IPS-18a (cell line): ENCODE results near the gene SREBF1.

Experiments
- H3K27ac ChIP-seq: one replicate; pipeline ENCODE4 v1.5.1; 2013; ENCODE audit warnings: low read length
- H3K27me3 ChIP-seq: one replicate; pipeline ENCODE4 v1.6.1; 2013; ENCODE audit warnings: mild to moderate bottlenecking, low read length; ENCODE audit not compliant: control insufficient read depth, insufficient read depth
- H3K36me3 ChIP-seq: one replicate; pipeline ENCODE4 v1.6.1; 2013; ENCODE audit warnings: low read depth, low read length; ENCODE audit not compliant: control insufficient read depth
- H3K4me1 ChIP-seq: one replicate; pipeline ENCODE4 v1.6.1; 2013; ENCODE audit warnings: low read depth, low read length; ENCODE audit not compliant: control insufficient read depth
- H3K4me3 ChIP-seq: one replicate; pipeline ENCODE4 v1.5.1; 2013; ENCODE audit warnings: low read length
- H3K9ac ChIP-seq: one replicate; pipeline ENCODE4 v1.6.1; 2013; ENCODE audit warnings: mild to moderate bottlenecking, low read length, moderate library complexity
- H3K9me3 ChIP-seq: one replicate; pipeline ENCODE4 v1.6.1; 2013; ENCODE audit warnings: low read depth, low read length; ENCODE audit not compliant: control insufficient read depth

The SREBF1 gene

GRCh38 chr17:17872547-17873345 is 36.0 kb upstream of the SREBF1 start:
- Histone ChIP-seq H3K9me3 (no peaks in the 10 kb centered on the region), H3K9ac (no peak overlapping the region), H3K4me3 (no peak overlapping the region), H3K4me1 (peaks cover 28% of the 10 kb centered on the region), H3K27me3 (peaks cover 19% of the 10 kb centered on the region), H3K27ac (no peak overlapping the region), H3K36me3 (no peaks in the 10 kb centered on the region)

GRCh38 chr17:17871913-17872312 is 35.1 kb upstream of the SREBF1 start:
- Histone ChIP-seq H3K36me3 (no peaks in the 10 kb centered on the region), H3K4me3 (no peak overlapping the region), H3K9ac (no peak overlapping the region), H3K4me1 (peaks cover 20% of the 10 kb centered on the region), H3K27me3 (peaks cover 27% of the 10 kb centered on the region), H3K27ac (no peak overlapping the region), H3K9me3 (no peaks in the 10 kb centered on the region)

GRCh38 chr17:17870247-17870646 is 33.5 kb upstream of the SREBF1 start:
- H3K9ac ChIP-seq = no peak overlapping the region
- peaks cover 20% of the 10 kb centered on the region for H3K4me1 ChIP-seq
- H3K4me3 ChIP-seq = no peak overlapping the region
- no peak overlapping the region for H3K27ac ChIP-seq
- peaks cover 28% of the 10 kb centered on the region for H3K27me3 ChIP-seq
- H3K9me3 ChIP-seq = no peaks in the 10 kb centered on the region
- no peaks in the 10 kb centered on the region for H3K36me3 ChIP-seq

DNA sequence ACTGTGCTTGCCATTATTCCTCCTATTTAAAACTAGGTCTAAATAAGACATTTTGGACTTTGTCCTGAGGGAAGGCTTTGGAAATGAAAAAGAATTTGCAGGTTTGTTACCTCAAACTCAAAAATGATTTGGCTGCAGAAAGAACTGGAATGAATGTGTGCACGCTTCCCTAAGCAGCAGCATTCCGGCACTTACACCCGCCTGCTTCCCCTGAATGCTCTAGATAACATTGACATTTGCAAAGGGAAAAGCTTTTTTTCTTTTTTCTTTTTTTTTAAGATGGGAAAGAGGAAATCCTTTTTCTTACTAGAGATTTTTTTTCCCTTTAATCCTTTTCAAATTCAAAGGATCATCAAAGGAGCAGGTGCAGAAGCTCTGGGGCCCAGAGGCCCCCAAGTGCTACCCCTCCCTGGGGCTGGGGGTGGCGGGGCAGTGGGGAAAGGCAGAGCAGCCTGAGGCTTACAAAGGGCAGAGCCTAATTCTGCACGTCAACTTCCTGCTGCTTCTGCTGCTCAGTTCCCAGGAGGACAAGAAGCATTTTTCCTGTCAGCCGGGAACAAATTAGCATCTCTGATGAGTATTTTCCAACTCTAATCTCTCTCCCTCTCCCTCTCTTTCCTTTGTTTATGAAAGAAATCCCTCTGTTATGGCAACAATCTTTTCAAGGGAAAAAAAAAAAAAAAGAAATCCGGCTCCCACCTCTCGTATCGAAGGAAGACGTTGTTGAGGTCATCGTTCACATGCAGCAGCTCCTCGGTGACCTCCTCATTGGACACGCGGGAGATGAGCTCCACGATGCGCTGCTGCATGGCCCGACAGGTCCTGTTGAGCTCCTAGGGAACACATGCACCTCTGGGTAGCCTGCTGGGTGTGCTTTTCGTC is 32.1 kb upstream of the SREBF1 start:
- H3K36me3 ChIP-seq = no peaks in the 10 kb centered on the region
- peaks cover 28% of the 10 kb centered on the region for H3K27me3 ChIP-seq
- H3K27ac ChIP-seq = no peak overlapping the region
- peak overlapping the region; percentile 33 for H3K4me3 ChIP-seq
- no peak overlapping the region for H3K9ac ChIP-seq
- peaks cover 20% of the 10 kb centered on the region for H3K4me1 ChIP-seq
- H3K9me3 ChIP-seq = no peaks in the 10 kb centered on the region

- Histone ChIP-seq H3K9ac (no peak overlapping the region), H3K9me3 (no peaks in the 10 kb centered on the region)
Measured at GRCh38 chr17:17866897-17867296, 30.1 kb upstream of the SREBF1 start.

GRCh38 chr17:17866425-17866824 is 29.6 kb upstream of the SREBF1 start:
- Histone ChIP-seq H3K4me3 (no peak overlapping the region), H3K4me1 (peaks cover 20% of the 10 kb centered on the region), H3K9ac (no peak overlapping the region), H3K27me3 (peaks cover 28% of the 10 kb centered on the region), H3K36me3 (no peaks in the 10 kb centered on the region), H3K27ac (no peak overlapping the region), H3K9me3 (no peaks in the 10 kb centered on the region)

More at GRCh38 chr17:17866897-17867296, 30.1 kb upstream of the SREBF1 start:
- H3K36me3 ChIP-seq = no peaks in the 10 kb centered on the region
- H3K4me3 ChIP-seq = no peak overlapping the region
- H3K27ac ChIP-seq = no peak overlapping the region
- H3K4me1 ChIP-seq = peaks cover 20% of the 10 kb centered on the region
- H3K27me3 ChIP-seq = peaks cover 28% of the 10 kb centered on the region

- Histone ChIP-seq H3K27me3 (peaks cover 21% of the 10 kb centered on the region), H3K9ac (no peak overlapping the region), H3K36me3 (no peaks in the 10 kb centered on the region), H3K27ac (no peak overlapping the region), H3K9me3 (no peaks in the 10 kb centered on the region), H3K4me3 (no peak overlapping the region), H3K4me1 (peaks cover 27% of the 10 kb centered on the region)
Measured at GRCh38 chr17:17865035-17865434, 28.2 kb upstream of the SREBF1 start.

GRCh38 chr17:17860766-17861107 is 24.0 kb upstream of the SREBF1 start:
- Histone ChIP-seq H3K9me3 (no peaks in the 10 kb centered on the region), H3K4me1 (peaks cover 7% of the 10 kb centered on the region), H3K27me3 (no peaks in the 10 kb centered on the region), H3K27ac (no peak overlapping the region), H3K4me3 (no peak overlapping the region), H3K36me3 (no peaks in the 10 kb centered on the region), H3K9ac (no peak overlapping the region)

- Histone ChIP-seq H3K27me3 (no peaks in the 10 kb centered on the region), H3K9ac (no peak overlapping the region), H3K27ac (no peak overlapping the region), H3K4me3 (no peak overlapping the region), H3K36me3 (no peaks in the 10 kb centered on the region), H3K9me3 (no peaks in the 10 kb centered on the region), H3K4me1 (peaks cover 7% of the 10 kb centered on the region)
Measured at GRCh38 chr17:17859909-17860765, 23.4 kb upstream of the SREBF1 start.

DNA sequence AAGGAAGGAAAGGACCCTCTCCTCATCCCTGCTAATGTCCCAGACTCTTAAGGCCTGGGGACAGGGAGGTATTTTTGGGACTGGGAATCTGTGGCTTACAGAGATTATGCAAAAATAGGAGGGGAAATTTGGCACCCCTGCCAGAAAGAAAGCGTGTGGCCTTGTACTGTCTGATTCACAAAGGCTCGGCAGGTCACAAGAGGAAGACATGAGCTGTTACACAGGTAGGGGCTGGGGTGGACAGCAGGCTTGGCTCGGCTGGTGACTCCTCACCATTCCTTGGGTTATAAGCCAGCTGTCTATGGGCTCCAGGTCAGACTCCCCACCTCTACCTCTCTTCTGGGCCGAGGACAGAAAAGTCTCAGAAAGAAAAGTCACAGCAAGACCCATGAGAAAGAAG is 20.7 kb upstream of the SREBF1 start:
- Histone ChIP-seq H3K27me3 (no peaks in the 10 kb centered on the region), H3K27ac (no peak overlapping the region), H3K36me3 (no peaks in the 10 kb centered on the region), H3K9ac (no peak overlapping the region), H3K4me1 (peaks cover 7% of the 10 kb centered on the region), H3K4me3 (no peak overlapping the region), H3K9me3 (no peaks in the 10 kb centered on the region)

GRCh38 chr17:17856386-17856785 is 19.6 kb upstream of the SREBF1 start:
- Histone ChIP-seq H3K9ac (no peak overlapping the region), H3K9me3 (no peaks in the 10 kb centered on the region), H3K27me3 (no peaks in the 10 kb centered on the region), H3K4me1 (peaks cover 11% of the 10 kb centered on the region), H3K27ac (no peak overlapping the region), H3K4me3 (no peak overlapping the region), H3K36me3 (no peaks in the 10 kb centered on the region)
